Upper lobe of left lung (tissue), 6 donors: ENCODE measurements around the gene PPBP. TPM values are rescaled to one million over a fixed set of nuclear protein-coding genes. Genes with fewer than 3 reads are reported as not detected.
"Not testable (repeated sequence)": the region's sequence is repeated elsewhere in the genome, so short reads cannot be mapped to it uniquely, and the experiment has no call there.

Experiments
- ATAC-seq, 2 donors: fragments of 200-7000 bp; cut with Tn5 transposase; one replicate each; pipeline ENCODE4 v1.9.1; 2022; ENCODE audit warnings: mild to moderate bottlenecking in 2 of 2, moderate library complexity in 2 of 2; ENCODE audit not compliant: low FRiP score in 2 of 2
- DNase-seq, 2 donors: peaks; one replicate each; pipeline ENCODE4 v3.0.0-alpha.2; 2019 to 2020
- H3K27ac ChIP-seq, 4 donors: fragments of 200-600 bp; sonication (generic); one replicate each; pipeline ENCODE4 v1.5.1; 2016 to 2019
- H3K27me3 ChIP-seq, 4 donors: fragments of 200-600 bp; sonication (generic); one replicate each; pipeline ENCODE4 v1.5.1; 2017 to 2019
- H3K36me3 ChIP-seq, 4 donors: fragments of 200-600 bp; sonication (generic); one replicate each; pipeline ENCODE4 v1.5.1; 2016 to 2019
- H3K4me1 ChIP-seq, 4 donors: fragments of 200-600 bp; sonication (generic); one replicate each; pipeline ENCODE4 v1.5.1; 2018 to 2019
- H3K4me3 ChIP-seq, 4 donors: fragments of 200-600 bp; sonication (generic); one replicate each; pipeline ENCODE4 v1.5.1; 2017 to 2019; ENCODE audit warnings: mild to moderate bottlenecking in 2 of 4, moderate library complexity in 1 of 4
- H3K9me3 ChIP-seq, 4 donors: fragments of 200-600 bp; sonication (generic); one replicate each; pipeline ENCODE4 v1.5.1; 2018 to 2019
- CTCF ChIP-seq, 6 experiments: fragments of 450-650 bp in 4 of 6; fragments of 200-600 bp in 2 of 6; sonication (generic) in 2 of 6; IDR thresholded peaks; one replicate each; pipeline ENCODE4 v1.5.1; 2016 to 2019; ENCODE audit warnings: antibody characterized with exemption in 6 of 6
- EP300 ChIP-seq, 4 donors: sonication (generic); formaldehyde crosslinking; IDR thresholded peaks; one replicate each; pipeline ENCODE4 v1.5.1; 2017; ENCODE audit warnings: antibody characterized with exemption in 4 of 4, control low read depth in 2 of 4
- POLR2A ChIP-seq, 4 donors: fragments of 450-650 bp; IDR thresholded peaks; one replicate each; pipeline ENCODE4 v1.5.1; 2016 to 2017; ENCODE audit warnings: antibody characterized with exemption in 4 of 4, mild to moderate bottlenecking in 2 of 4
- POLR2AphosphoS5 ChIP-seq, 2 donors: sonication (generic); formaldehyde crosslinking; IDR thresholded peaks; one replicate each; pipeline ENCODE4 v1.5.1; 2017; ENCODE audit warnings: antibody characterized with exemption in 2 of 2
- WGBS, 2 donors: methylation state at CpG; one replicate each; pipeline ENCODE4 v1.1.5; 2017 to 2018; 5-methylcytosine and 5-hydroxymethylcytosine counted together
- total RNA-seq, 6 donors: library from RNA; depleted of rRNA in 4 of 6; stranded (reverse); fragments of >200 nt in 4 of 6; gene quantifications; one replicate each; pipeline versions ENCODE4 v1.1.0 to v1.2.1, GENCODE V29; 2016 to 2021
- donor health status: DM: no; HTN: no; CAD: no; lungs with moderate emphysema.
- donor health status: DM: no; HTN: yes; CAD: no; lungs with severe emphysema.

The PPBP gene
- total RNA-seq, 6 donors from 2014 or later: 1.4 to 32.2 (median 6.0) TPM; not detected in 1

- H3K4me1 ChIP-seq: no peaks in the 10 kb centered on the region
- H3K9me3 ChIP-seq: no peaks in the 10 kb centered on the region
- ATAC-seq (no peak), DNase-seq (no peak)
- WGBS, 2 donors: 83 to 93% methylated on average over 3 of the region's 3 CpGs
- H3K4me3 ChIP-seq: no peak overlapping the region
- H3K27ac ChIP-seq: no peak overlapping the region
- H3K36me3 ChIP-seq: no peaks in the 10 kb centered on the region
- TF ChIP-seq POLR2A (IDR thresholded peaks at IDR 0.05) (no peak), CTCF (IDR thresholded peaks at IDR 0.05) (no peak), EP300 (IDR thresholded peaks at IDR 0.05) (no peak), POLR2AphosphoS5 (IDR thresholded peaks at IDR 0.05) (no peak)
- no peaks in the 10 kb centered on the region for H3K27me3 ChIP-seq
These were observed 35.6 kb downstream of the PPBP start for GRCh38 chr4:73952352-73952751.

GRCh38 chr4:73950376-73950920 lies 37.5 kb downstream of the PPBP start:
- H3K27me3 ChIP-seq, ATAC-seq, H3K27ac ChIP-seq, H3K4me3 ChIP-seq, DNase-seq, H3K9me3 ChIP-seq, H3K36me3 ChIP-seq, H3K4me1 ChIP-seq: not testable (repeated sequence)
- 67 to 70% methylated on average over 8 of the region's 8 CpGs for WGBS, 2 donors

GRCh38 chr4:73948990-73949706 lies 38.8 kb downstream of the PPBP start:
- no peak for TF ChIP-seq CTCF (IDR thresholded peaks at IDR 0.05)
- TF ChIP-seq POLR2AphosphoS5 (IDR thresholded peaks at IDR 0.05): no peak
- TF ChIP-seq POLR2A (IDR thresholded peaks at IDR 0.05): no peak
- 83 to 89% methylated on average over 7 of the region's 7 CpGs for WGBS, 2 donors
- H3K4me1 ChIP-seq: peaks cover 10 to 14% (median 12%) of the 10 kb centered on the region in 4 donors
- H3K27me3 ChIP-seq: peaks cover 0 to 6% (median 0%) of the 10 kb centered on the region in 4 donors
- DNase-seq (no peak), ATAC-seq (no peak)
- H3K9me3 ChIP-seq: no peaks in the 10 kb centered on the region
- no peaks in the 10 kb centered on the region for H3K36me3 ChIP-seq
- H3K4me3 ChIP-seq: no peak overlapping the region
- H3K27ac ChIP-seq: no peak overlapping the region

- 80 to 81% methylated on average over 1 of the region's 1 CpG for WGBS, 2 donors
- Histone ChIP-seq H3K36me3 (no peaks in the 10 kb centered on the region), H3K4me1 (peaks cover 12 to 19% (median 15%) of the 10 kb centered on the region in 4 donors), H3K27me3 (peaks cover 0 to 10% (median 0%) of the 10 kb centered on the region in 4 donors), H3K4me3 (no peak overlapping the region), H3K27ac (no peak overlapping the region), H3K9me3 (no peaks in the 10 kb centered on the region)
- ATAC-seq (no peak), DNase-seq (no peak)
- TF ChIP-seq POLR2AphosphoS5 (IDR thresholded peaks at IDR 0.05) (no peak), CTCF (IDR thresholded peaks at IDR 0.05) (no peak), EP300 (IDR thresholded peaks at IDR 0.05) (no peak), POLR2A (IDR thresholded peaks at IDR 0.05) (no peak)
These were observed 39.7 kb downstream of the PPBP start for GRCh38 chr4:73948291-73948690.

GRCh38 chr4:73947239-73947985 lies 40.6 kb downstream of the PPBP start:
- no peak for ATAC-seq
- DNase-seq: no peak

More at GRCh38 chr4:73947239-73947985, 40.6 kb downstream of the PPBP start:
- 70 to 75% methylated on average over 3 of the region's 3 CpGs for WGBS, 2 donors
- TF ChIP-seq POLR2A (IDR thresholded peaks at IDR 0.05): no peak
- TF ChIP-seq POLR2AphosphoS5 (IDR thresholded peaks at IDR 0.05): no peak
- TF ChIP-seq CTCF (IDR thresholded peaks at IDR 0.05): no peak
- no peak for TF ChIP-seq EP300 (IDR thresholded peaks at IDR 0.05)
- no peak overlapping the region for H3K4me3 ChIP-seq
- peaks cover 12 to 19% (median 15%) of the 10 kb centered on the region in 4 donors for H3K4me1 ChIP-seq
- H3K36me3 ChIP-seq: no peaks in the 10 kb centered on the region
- H3K27me3 ChIP-seq: peaks cover 0 to 10% (median 0%) of the 10 kb centered on the region in 4 donors
- no peaks in the 10 kb centered on the region for H3K9me3 ChIP-seq
- H3K27ac ChIP-seq: no peak overlapping the region
